GM12864 (cell line): ENCODE results near the gene ALPK3.

Experiments used
- DNase-seq: peaks from one replicate; pipeline ENCODE4 v3.0.0-alpha.2; 2011; ENCODE audit warnings: low read depth
- H3K4me3 ChIP-seq: 2 replicates; pipeline ENCODE4 v1.5.1; 2011; ENCODE audit warnings: mild to moderate bottlenecking, low read depth, low read length, control low read depth
- TF ChIP-seq, protein P1 (sequence below): IDR thresholded peaks from 2 replicates; pipeline ENCODE4 v1.5.1; 2011; ENCODE audit warnings: low read depth, mild to moderate bottlenecking, moderate library complexity, low read length, control low read depth, inconsistent platforms; ENCODE audit errors: missing control alignments

The ALPK3 gene

GRCh38 chr15:84834229-84834955, 17.2 kb downstream of the ALPK3 start:
- H3K4me3 ChIP-seq = no peak overlapping the region
- TF ChIP-seq, protein P1, sequence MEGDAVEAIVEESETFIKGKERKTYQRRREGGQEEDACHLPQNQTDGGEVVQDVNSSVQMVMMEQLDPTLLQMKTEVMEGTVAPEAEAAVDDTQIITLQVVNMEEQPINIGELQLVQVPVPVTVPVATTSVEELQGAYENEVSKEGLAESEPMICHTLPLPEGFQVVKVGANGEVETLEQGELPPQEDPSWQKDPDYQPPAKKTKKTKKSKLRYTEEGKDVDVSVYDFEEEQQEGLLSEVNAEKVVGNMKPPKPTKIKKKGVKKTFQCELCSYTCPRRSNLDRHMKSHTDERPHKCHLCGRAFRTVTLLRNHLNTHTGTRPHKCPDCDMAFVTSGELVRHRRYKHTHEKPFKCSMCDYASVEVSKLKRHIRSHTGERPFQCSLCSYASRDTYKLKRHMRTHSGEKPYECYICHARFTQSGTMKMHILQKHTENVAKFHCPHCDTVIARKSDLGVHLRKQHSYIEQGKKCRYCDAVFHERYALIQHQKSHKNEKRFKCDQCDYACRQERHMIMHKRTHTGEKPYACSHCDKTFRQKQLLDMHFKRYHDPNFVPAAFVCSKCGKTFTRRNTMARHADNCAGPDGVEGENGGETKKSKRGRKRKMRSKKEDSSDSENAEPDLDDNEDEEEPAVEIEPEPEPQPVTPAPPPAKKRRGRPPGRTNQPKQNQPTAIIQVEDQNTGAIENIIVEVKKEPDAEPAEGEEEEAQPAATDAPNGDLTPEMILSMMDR = no peak
- no peak for DNase-seq

- TF ChIP-seq, protein P1 = no peak
- DNase-seq = no peak
Measured at GRCh38 chr15:84834969-84835368, 17.8 kb downstream of the ALPK3 start.

GRCh38 chr15:84835661-84836337, 18.6 kb downstream of the ALPK3 start:
- H3K4me3 ChIP-seq = no peak overlapping the region
- DNase-seq = no peak
- TF ChIP-seq, protein P1 = no peak

More at GRCh38 chr15:84834969-84835368, 17.8 kb downstream of the ALPK3 start:
- no peak overlapping the region for H3K4me3 ChIP-seq

GRCh38 chr15:84836844-84837243, 19.7 kb downstream of the ALPK3 start:
- DNase-seq = no peak
- H3K4me3 ChIP-seq = no peak overlapping the region
- TF ChIP-seq, protein P1 = no peak

DNA sequence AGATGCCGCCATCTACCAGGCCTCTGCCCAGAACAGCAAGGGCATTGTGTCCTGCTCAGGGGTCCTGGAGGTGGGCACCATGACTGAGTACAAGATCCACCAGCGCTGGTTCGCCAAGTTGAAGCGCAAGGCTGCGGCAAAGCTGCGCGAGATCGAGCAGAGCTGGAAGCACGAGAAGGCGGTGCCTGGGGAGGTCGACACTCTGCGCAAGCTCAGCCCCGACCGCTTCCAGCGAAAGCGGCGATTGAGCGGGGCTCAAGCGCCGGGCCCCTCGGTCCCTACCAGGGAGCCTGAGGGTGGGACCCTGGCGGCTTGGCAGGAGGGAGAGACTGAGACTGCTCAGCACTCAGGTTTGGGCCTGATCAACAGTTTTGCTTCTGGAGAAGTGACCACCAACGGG, 22.6 kb downstream of the ALPK3 start:
- DNase-seq = no peak
- no peak overlapping the region for H3K4me3 ChIP-seq
- TF ChIP-seq, protein P1 = no peak

- no peak overlapping the region for H3K4me3 ChIP-seq
- TF ChIP-seq, protein P1 = no peak
- DNase-seq = no peak
Measured at GRCh38 chr15:84840255-84840654, 23.1 kb downstream of the ALPK3 start.
